ENCODE data around the gene SKOR2.

- no peak for TF ChIP-seq BHLHE40 (IDR thresholded peaks at IDR 0.05; ENCODE audit: low read depth, low read length)
- TF ChIP-seq RAD21 (IDR thresholded peaks at IDR 0.05; ENCODE audit: low read length): no peak
- no peak for TF ChIP-seq CTCF (conservative IDR thresholded peaks at IDR 0.05; ENCODE audit: low read depth, low read length)
- TF ChIP-seq CEBPB (IDR thresholded peaks at IDR 0.05; ENCODE audit: low read depth, low read length): no peak
- TF ChIP-seq POLR2A (IDR thresholded peaks at IDR 0.05; ENCODE audit: low read depth, low read length): no peak
- no peak for TF ChIP-seq MXI1 (IDR thresholded peaks at IDR 0.05; ENCODE audit: borderline replicate concordance, low read depth, low read length)
Observed at GRCh38 chr18:47265197-47265596, 13.7 kb upstream of the SKOR2 start.

All from IMR-90 (cell line).